GM03348 (cell line): ENCODE measurements around the gene ARRDC4.

Source experiments
- DNase-seq: peaks from one replicate; pipeline ENCODE4 v3.0.0; 2012; ENCODE audit warnings: low spot score

ARRDC4 gene, protein sequence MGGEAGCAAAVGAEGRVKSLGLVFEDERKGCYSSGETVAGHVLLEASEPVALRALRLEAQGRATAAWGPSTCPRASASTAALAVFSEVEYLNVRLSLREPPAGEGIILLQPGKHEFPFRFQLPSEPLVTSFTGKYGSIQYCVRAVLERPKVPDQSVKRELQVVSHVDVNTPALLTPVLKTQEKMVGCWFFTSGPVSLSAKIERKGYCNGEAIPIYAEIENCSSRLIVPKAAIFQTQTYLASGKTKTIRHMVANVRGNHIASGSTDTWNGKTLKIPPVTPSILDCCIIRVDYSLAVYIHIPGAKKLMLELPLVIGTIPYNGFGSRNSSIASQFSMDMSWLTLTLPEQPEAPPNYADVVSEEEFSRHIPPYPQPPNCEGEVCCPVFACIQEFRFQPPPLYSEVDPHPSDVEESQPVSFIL

DNA sequence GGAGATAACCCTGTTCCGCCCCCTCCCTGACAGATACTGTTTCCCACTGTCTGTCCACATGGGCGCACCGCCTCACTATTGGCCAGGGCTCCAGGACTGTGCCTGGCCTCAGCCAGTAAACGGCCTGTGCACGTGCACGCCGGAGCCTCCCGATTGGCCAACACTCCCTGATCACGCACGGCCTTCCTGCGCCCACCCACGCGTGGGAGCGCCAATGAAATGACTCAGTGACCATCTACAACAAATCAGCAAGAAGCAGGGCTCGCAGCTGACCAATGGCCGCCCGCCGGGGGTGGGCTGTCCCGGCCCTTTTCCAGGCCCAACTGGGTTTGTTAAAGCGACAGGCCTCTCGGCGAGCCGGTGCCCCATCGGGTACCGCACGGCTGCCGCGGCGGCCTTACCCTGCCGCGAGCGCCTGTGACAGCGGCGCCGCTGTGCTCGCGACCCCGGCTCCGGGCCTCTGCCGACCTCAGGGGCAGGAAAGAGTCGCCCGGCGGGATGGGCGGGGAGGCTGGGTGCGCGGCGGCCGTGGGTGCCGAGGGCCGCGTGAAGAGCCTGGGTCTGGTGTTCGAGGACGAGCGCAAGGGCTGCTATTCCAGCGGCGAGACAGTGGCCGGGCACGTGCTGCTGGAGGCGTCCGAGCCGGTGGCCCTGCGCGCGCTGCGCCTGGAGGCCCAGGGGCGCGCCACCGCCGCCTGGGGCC lies at the start of gene ARRDC4:
ARRDC4 (plus strand) TSS at position 340 of the 703 bp plus-strand sequence; CDS start at position 499, 159 bp downstream.
- peak; percentile 98 for DNase-seq

DNA sequence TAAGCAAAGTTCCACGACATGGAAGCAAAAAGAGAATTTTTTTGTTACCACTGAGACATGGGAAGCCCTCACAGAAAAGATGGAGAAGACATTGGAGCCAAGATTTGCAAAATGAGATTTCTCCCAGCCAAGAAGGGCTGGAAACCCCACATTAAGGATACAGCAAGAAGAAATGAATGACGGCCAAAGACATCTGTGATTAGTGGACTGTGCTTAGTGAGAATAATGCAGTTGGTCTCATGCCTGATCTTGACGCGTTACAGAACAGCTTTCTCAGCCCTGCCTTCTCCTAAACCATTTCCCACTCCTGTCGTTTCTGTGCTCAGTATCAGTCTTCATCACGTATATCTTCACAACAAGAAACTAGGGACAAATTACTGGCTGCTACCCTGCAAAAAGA lies 45.8 kb upstream of the ARRDC4 start:
- no peak for DNase-seq

DNA sequence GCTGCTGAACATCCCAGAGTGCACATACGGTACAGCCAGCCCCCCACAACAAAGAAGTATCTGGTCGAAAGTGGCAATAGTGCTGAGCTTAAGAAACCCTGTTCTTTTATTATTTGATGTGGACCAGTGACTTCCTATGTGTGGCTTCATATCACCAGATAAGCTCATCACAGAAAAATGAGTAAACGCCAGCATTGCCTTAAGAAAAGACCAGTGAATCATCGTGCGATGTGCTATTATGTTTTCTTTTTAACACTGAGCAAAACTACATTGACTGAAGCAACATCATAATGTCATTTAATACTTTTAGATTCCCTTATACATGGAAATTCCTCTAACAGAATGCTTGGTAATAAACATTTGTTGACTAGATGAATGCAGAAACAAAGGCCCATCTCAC lies 45.2 kb upstream of the ARRDC4 start:
- no peak for DNase-seq

DNA sequence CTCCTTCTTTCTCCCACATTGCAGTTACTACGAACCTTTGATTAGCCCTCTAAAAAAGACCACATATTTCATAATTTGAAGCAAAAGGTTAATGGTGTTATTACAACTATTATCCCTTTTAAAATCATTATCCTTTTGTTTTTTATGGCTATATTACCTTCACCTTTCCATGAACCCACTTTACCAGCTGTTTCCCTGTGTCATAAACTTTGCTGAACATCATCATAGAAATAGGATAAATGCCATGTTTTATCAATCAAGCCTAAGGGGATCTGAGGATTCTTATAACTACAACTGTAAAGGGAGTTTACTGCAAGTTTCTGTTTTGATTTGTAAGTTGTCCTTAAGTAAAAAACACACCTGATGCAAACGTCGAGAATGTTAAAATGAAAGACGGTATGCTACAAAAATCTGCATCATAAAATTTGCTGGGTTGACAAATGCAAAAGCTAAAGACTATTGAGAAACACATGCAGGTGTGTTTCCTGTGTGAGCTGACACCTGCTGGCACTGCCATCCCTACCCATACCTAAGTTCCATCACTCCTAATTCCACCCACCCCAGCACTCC lies 39.1 kb upstream of the ARRDC4 start:
- DNase-seq, result no peak

DNA sequence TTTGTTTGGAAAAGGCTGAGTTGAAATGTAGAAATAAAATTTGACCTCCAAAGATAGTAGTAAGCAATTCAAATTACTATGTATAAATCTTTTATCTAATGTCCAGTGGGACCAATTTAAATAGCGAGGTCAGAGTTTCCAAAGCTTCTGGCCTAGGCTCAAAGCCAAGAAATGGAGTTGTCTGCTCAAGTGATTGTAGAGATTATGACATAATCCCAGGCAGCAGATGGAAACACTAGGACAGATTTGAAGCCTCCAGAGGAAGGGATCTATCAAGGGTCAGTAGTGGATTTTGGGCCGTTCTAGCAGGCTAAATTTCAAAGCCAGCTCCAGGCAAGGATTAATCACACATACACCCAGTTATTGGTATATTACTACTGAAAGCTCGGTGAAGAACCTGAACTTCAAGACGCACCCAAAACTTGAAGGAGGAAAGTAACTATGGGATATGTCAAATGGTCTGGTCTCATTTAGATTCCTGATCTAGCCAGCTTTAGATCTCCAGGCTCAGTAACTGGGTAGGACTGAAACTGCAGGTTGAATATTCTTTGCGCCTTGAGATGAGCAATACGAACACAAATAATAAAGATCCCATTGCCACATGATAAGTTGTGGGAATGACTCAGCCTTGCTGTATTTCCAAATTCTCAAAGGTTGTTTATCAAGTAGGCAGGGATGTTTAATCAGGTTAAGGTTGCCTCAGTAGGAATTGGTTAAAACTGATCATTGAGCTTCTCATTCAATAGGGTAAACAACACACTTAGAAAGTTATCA lies 30.9 kb upstream of the ARRDC4 start:
- no peak for DNase-seq

DNA sequence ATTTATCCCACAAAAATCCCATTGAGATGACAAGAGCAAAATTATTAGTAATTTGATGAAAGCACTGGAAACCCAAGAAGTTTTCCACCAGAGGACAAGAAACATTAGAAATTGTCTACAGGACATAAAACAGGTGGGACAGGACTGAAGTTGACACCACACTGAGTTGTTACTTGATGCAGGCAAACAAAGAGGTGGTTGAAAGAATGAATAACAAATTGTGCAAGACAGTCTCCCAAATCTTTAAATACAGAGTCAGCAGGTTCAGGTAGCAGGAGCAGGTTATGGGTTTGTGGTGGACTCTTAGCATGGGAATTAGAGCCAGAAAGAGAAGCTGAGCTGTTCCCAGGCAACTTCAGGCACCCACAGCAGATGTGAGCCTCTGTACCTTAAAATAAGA lies 30.3 kb upstream of the ARRDC4 start:
- DNase-seq, result no peak

DNA sequence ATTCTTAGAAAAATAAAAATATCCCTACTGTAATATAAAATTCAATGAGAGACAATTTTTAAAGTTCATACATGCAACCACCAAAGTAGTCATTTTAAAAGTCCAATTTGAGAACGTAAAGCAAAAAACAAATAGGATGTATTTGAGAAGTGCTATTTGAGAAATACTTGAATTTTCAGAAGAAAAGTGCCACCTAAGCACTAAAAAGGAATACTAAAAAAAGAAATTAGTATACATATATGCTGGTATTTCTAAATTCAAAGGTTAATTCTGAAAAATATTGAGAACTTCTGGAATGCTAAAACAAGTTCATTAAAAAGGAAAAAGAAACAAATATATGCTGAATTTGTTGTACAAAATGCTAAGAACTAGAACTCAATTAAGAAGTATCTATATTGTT lies 29.2 kb upstream of the ARRDC4 start:
- no peak for DNase-seq

DNA sequence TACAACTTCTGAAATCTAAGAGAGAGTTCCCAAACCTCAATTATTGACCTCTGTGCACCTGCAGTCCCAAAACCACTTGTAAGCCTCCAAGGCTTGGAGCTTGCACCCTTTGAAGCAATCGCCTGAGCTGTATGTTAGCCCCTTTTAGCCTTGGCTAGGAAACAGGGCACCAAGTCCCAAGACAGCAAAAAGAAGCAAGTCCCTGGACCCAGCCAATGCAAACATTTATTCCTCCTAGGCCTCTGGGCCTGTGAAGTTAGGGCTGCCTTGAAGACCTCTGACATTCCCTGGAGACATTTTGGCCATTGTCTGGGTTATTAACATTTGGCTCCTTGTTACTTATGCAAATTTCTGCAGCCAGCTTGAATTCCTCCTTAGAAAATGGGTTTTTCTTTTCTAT lies 26.9 kb upstream of the ARRDC4 start:
- no peak for DNase-seq

DNA sequence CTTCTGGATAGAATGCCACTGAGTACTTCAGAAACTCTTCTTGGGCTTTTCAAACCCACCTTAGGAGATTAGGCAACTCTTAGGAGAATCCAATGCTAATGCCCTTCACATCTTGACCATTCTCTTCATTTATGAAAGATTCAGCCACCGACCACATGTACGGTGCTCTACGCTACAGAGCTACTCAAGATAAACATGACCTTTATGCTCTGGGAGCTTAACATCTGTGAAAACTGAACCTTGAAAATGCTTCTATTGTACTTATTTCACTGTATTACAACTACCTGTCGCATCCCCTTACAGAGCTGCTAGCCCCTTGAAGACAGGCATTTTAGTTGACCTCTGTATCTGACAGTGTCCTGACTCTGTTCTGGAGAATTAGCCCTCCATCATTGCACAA lies 19.5 kb upstream of the ARRDC4 start:
- no peak for DNase-seq

DNA sequence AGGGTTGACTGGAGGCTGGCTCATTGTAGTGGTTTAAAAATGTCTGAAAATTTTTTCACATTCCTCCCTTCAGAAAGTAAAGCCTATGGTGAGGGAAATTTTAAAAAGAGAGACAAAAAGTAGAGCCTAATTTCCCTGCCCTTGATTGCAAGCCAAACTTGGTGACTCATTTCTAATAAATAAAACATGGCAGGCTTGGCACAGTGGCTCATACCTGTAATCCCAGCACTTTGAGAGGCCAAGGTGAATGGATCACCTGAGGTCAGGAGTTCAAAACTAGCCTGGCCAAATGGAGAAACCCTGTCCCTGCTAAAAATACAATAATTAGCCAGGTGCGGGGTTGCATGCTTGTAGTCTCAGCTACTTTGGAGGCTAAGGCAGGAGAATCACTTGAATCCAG lies 18.9 kb upstream of the ARRDC4 start:
- no peak for DNase-seq

DNA sequence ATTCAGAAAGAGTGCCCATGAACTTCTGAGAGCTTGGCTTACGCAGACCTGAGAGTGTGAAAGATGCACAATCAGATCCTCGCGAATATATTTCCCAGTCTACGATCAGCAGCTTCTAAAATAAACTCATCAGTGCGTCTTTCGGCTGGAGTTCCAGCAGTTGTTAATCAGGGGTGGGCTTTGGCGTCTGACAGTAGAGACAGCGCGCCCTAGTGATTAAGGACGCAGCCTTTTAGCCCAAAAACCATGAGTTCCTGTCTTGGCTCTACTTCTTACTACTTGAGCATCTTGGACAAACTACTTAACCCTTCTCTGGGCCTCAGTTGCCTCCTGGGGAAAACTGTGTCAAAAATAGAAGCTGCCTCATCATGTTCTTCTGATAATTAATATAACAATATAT lies 15.8 kb upstream of the ARRDC4 start:
- no peak for DNase-seq

DNA sequence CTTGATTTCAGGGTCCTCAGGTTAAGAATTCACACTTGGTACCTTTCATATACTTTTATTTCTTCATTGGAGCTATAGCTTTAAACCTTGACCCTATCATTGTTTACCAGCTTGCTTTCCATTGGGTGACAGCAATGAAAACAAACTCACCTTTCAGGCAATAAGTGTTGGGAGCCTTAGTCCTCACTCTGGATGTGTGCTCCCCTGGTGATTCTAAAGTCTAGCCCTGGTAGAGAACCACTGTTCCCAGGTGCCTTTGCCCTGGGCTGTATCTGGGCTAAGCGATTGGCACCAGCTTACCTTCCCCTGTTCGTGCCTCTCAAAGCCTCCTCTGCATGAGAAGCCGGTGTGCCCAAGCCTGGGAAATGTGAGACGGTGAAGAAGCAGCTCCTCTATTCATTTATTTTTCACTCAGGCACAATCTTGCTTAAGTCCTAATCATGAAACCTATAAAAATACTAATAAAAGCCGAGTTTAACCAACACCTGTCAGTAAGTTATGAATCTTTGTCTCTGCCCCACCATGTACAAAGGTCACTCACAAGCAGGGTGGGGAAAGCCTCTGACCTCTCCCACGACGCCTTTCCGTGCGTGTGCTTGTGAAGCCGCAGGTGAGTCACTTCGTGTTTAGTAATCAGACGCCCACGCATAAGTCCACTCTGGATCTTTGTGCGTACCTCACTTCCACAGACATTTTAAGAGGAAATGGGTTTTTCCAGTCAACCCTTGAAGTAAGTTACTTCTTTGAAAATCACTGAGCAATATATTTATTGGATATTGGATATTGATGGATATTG lies 12.8 kb upstream of the ARRDC4 start:
- DNase-seq, result no peak

DNA sequence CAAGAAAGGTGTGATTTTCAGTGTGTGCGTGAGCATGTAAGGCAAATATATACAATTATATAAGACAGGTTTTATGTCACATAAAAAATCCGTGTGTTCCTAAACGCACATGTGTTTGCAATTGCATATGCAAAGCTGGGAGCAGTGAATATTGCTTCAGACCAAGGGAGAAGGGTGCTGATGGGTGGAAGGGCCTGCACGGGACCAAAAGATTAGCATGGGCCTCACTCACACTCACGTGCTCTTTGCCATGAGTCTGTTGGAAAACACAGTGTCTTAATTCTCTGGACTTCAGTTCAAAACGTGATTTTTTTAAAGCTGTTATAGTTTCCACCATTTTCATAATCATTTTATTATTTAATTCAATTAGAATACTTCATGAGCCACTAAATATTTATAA lies 7.2 kb upstream of the ARRDC4 start:
- no peak for DNase-seq

DNA sequence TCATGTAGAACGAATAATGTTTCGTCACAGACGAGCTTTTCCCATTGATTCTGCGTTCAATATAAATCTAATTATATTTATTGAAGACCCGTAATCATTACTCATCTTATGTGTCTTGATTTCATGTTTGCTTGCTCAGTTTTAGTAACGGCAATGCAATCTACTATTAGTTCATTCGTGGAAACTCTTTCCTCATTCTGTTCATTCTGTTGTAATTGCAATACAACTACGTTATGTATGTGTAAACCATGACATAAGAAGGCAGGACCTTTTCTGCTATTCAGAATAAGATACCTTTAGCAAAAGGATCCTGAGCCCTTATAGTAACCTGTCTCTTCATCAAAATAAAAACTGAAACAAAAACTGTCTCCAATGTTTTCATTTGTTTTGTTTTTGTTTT lies 6.8 kb upstream of the ARRDC4 start:
- DNase-seq, result no peak

DNA sequence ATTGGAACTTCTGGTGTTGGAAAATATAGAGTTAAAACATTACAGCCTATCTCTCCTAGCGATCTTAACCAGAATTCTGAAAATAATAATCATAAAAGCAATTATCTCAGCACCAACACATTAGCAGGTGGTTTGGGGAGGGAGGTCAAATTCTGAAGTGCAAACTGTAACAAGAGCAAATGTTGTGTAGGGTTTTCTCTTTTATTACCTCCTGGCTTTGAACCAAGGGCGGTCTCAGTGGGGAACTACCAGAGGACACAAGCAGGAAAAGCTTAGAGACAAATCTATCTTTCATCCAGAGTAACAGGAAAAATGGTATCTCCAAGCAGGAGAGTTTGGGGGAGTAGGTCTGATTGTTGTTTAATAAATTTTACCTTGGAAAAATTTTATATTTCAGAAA lies 5.5 kb upstream of the ARRDC4 start:
- DNase-seq, result no peak

DNA sequence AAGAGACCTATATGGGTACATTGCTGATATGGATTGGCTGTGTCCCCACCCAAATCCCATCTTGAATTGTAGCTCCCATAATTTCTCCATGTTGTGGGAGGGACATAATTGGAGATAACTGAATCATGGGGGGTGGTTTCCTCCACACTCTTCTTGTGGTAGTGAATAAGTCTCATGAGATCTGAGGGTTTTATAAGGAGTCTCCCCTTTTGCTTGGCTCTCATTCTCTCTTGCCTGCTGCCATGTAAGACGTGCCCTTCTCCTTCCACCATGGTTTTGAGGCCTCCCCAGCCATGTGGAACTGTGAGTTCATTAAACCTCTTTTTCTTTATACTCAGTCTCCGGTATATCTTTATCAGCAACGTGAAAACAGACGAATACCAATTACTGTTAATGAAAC lies 5.0 kb upstream of the ARRDC4 start:
- no peak for DNase-seq

DNA sequence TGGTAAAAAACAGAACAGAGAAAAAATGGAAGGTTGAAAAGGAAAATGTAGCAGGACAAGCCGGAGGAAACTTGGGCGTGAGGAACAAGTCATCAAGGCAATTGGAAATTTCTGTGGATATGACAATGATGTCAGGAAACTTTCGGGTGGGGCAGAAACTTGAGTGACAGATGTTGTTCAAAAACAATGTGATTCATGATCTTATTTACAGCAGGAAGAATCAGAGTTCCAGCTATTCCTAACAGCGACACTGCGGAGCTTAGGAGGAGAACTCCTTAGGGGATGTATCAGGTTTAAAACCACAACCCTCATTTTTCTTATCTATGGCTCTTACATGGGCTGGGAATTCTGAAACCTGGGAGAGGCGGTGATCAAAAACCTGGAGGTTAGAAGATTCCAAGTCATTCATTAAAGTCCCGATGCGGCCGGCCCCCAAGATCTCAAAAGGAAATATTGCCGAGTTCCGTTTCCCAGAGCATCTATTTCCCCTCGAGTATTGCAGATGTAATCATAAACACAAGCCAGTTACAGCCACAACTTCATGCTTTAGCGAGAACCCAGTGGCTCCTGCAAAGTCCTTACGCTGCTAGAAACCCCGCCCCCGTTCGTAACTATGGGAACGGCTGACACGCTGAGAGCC lies 659 bp upstream of the ARRDC4 start:
- no peak for DNase-seq

DNA sequence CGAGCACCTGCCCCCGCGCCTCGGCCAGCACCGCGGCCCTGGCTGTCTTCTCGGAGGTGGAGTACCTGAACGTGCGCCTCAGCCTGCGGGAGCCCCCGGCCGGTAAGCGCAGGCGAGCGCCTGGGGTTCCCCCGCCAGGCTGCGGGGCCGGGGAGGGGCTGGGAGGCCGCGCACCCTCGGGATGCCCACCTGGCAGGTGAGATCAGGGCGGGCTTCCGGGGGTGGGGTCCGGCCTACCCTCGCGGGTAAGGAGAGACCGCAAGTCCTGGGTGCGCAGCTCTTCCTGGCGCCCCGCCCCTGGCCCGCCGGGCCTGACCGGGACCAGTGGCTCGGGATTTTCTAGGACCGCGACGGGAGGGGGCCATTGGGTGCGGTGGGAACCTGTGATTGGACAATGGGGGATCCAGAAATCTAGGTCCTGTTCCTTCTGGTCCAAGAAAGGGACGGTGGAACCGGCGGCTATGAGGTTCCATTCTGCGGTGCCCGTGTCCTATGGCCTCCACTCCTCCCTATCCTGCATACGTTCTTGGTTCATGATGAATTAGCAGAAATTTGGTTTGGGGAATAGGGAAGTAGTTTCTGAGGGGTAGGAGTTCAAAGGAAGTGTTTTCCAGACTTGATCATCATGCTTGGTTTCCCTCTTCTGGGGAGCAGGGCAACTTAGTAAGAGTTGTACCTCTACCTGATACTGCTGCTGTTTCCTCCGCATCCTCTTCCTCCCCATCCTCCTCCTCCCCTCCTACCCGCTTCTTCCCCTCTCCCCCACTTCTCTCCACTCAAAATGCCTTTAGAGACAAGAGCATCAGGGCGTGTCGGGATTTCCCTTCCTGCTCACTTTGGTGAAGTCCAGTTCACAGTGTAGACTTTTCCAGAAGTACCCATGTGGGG lies 808 bp downstream of the ARRDC4 start:
- DNase-seq, result peak; percentile 60

DNA sequence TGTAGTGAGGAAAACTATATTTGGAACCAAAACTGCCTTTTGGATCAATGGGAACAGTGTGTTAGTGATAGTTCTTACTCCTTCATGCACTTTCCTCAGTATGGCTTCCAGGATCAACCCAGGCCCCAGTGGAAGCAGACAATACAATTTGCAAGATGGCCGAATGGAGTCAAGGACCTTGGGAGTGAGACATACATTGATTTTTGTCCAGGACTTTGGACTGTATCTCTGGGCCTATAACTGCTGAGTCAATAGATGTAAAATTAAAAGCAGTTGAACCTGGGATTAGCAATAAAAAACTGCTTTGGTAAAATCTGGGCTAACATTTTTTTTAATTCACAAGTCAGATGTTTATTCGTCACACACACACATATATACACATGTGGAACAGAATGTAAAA lies 1.8 kb downstream of the ARRDC4 start:
- DNase-seq, result no peak

DNA sequence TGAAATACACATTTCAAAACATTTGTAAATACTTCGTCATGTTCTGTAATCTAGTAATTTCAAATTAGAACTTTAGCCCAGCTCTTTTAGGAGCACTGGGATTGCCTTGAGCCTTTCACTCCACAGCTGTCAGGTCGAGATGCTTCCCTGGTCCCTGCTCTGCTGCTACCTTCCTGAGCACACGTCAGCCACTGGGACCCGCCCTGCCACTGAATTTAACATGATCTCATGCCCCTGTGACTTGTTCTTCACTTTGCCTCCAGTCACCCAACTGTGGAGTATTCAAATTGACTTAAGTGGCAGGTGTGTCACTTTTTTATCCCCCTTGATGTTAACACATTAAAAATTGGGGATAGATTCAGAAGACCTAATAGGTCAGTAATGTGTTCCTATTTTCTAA lies 3.3 kb downstream of the ARRDC4 start:
- no peak for DNase-seq
